Prostate gland (tissue), 2 donors: ENCODE results near the gene FOXF1. TPM values are rescaled to one million over a fixed set of nuclear protein-coding genes. Genes with fewer than 3 reads are reported as not detected.

Experiments used
- DNase-seq: peaks from one replicate; pipeline ENCODE4 v3.0.0-alpha.2; 2019; ENCODE audit warnings: low spot score
- H3K27ac ChIP-seq, 2 donors: fragments of 200-600 bp; sonication (generic); 2 replicates each; pipeline ENCODE4 v1.5.1; 2017 to 2019
- H3K27me3 ChIP-seq: fragments of 200-600 bp; sonication (generic); replicated peaks from 2 replicates; pipeline ENCODE4 v1.5.1; 2019; ENCODE audit not compliant: insufficient read depth
- H3K36me3 ChIP-seq, 2 donors: fragments of 200-600 bp; sonication (generic); 1 replicate in 1 of 2; 2 replicates in 1 of 2; pipeline versions ENCODE4 v1.5.1 to v1.8.1; 2017 to 2019
- H3K4me1 ChIP-seq: fragments of 200-600 bp; sonication (generic); replicated peaks from 2 replicates; pipeline ENCODE4 v1.5.1; 2019
- H3K4me3 ChIP-seq, 2 donors: fragments of 200-600 bp; sonication (generic); 2 replicates each; pipeline ENCODE4 v1.5.1; 2017 to 2019
- H3K9me3 ChIP-seq: fragments of 200-600 bp; sonication (generic); 2 replicates; pipeline ENCODE4 v1.5.1; 2017
- POLR2A ChIP-seq: fragments of 450-650 bp; IDR thresholded peaks from one replicate; pipeline ENCODE4 v1.6.1; 2016; ENCODE audit warnings: antibody characterized with exemption, mild to moderate bottlenecking
- POLR2AphosphoS5 ChIP-seq: sonication (generic); formaldehyde crosslinking; IDR thresholded peaks from one replicate; pipeline ENCODE4 v1.6.1; 2017; ENCODE audit warnings: antibody characterized with exemption
- WGBS: methylation state at CpG from one replicate; pipeline ENCODE4 v1.1.5; 2018; 5-methylcytosine and 5-hydroxymethylcytosine counted together
- intact Hi-C: fragments of 100-400 bp; cut with DNase I; formaldehyde crosslinking; loops from one replicate; pipeline ENCODE4 v1.14.2; 2022
- total RNA-seq, 2 donors: library from RNA; depleted of rRNA; stranded (reverse); fragments of >200 nt; gene quantifications; one replicate each; pipeline ENCODE4 v1.1.0, GENCODE V29; 2016
- TF ChIP-seq, protein P1 (sequence below), 4 experiments: fragments of 200-600 bp in 2 of 4; fragments of 450-650 bp in 2 of 4; sonication (generic) in 2 of 4; IDR thresholded peaks; 1 replicate in 3 of 4; 2 replicates in 1 of 4; pipeline ENCODE4 v1.5.1; 2016 to 2019; ENCODE audit warnings: antibody characterized with exemption in 4 of 4, mild to moderate bottlenecking in 2 of 4, moderate library complexity in 2 of 4

The FOXF1 gene
- total RNA-seq, 2 donors from 2014 or later, result 5.3 to 6.9 TPM

DNA sequence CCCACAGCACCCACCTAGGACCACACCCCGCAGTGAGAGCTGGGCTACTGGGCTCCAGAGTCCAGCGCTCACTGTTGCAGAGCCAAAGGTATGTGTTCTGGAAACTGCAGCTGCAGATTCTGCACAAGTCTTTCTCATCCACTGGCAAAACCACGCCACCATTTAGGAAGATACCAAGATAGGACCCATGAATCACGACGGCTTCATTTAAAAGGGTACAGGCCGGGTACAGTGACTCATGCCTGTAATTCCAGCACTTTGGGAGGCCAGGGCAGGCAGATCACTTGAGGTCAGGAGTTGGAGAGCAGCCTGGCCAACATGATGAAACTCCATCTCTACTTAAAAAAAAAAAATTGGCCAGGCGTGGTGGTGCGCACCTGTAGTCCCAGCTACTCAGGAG, 18.8 kb downstream of the FOXF1 start:
- Histone ChIP-seq H3K27ac (no peak overlapping the region), H3K9me3 (no peaks in the 10 kb centered on the region), H3K27me3 (no peaks in the 10 kb centered on the region), H3K36me3 (no peaks in the 10 kb centered on the region), H3K4me1 (no peaks in the 10 kb centered on the region), H3K4me3 (no peak overlapping the region)
- intact Hi-C loops, result no loop called here
- TF ChIP-seq, protein P1, sequence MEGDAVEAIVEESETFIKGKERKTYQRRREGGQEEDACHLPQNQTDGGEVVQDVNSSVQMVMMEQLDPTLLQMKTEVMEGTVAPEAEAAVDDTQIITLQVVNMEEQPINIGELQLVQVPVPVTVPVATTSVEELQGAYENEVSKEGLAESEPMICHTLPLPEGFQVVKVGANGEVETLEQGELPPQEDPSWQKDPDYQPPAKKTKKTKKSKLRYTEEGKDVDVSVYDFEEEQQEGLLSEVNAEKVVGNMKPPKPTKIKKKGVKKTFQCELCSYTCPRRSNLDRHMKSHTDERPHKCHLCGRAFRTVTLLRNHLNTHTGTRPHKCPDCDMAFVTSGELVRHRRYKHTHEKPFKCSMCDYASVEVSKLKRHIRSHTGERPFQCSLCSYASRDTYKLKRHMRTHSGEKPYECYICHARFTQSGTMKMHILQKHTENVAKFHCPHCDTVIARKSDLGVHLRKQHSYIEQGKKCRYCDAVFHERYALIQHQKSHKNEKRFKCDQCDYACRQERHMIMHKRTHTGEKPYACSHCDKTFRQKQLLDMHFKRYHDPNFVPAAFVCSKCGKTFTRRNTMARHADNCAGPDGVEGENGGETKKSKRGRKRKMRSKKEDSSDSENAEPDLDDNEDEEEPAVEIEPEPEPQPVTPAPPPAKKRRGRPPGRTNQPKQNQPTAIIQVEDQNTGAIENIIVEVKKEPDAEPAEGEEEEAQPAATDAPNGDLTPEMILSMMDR (IDR thresholded peaks at IDR 0.05), result no peak
- TF ChIP-seq POLR2AphosphoS5, result no peak
- no peak for TF ChIP-seq POLR2A
- DNase-seq, result no peak
- 86% methylated on average over 8 of the region's 8 CpGs for WGBS

DNA sequence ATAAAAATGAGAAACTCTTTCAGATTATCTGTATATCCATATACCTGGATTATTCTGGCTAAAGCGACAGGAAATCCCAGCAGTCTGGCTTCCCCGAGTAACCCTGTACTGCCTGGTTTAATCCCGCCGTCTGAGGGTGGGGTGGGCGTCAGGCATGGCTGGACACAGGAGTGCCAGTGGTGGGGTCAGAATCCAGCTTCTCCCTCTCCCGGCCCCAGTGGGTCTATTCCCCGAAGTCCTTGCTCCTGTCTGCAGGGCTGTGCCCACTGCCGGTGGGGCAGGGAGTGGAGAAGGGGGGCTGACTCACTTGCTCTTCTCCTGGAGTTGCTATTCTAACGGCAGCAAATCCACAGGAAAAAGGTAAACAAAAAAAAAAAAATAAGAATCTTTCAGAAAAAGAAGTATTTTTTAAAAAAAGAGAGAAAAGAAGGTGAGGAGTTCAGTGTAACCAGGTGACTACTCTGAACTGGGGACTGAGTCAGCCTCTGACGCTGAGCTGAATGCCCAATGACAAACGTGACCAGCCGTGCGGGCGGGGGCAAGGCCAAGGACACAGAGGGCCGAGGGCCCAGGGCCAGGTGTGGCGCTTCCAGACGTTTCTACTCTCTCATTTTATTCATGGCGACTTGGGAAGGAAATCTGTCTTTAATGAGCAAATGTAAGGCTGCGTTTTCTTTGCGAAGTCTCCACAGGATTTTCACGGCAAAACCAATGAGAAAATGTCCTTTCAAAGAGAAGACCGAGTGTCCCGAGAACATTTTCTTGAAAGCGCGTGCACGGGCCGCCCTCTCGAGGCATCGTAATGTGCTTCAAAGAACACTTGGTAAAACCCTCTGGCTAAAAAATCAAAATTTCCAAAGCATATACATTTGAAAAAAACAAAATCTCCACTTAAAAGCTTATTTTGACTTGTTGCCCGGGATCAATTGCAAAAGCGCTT, 20.2 kb downstream of the FOXF1 start:
- H3K4me1 ChIP-seq, result no peaks in the 10 kb centered on the region
- H3K27ac ChIP-seq, result peak overlapping the region in 1 of 2 donors; percentile 4
- no peaks in the 10 kb centered on the region for H3K36me3 ChIP-seq
- TF ChIP-seq POLR2A, result no peak
- no peak for TF ChIP-seq POLR2AphosphoS5
- TF ChIP-seq, protein P1 (IDR thresholded peaks at IDR 0.05), result no peak
- H3K9me3 ChIP-seq, result no peaks in the 10 kb centered on the region
- H3K27me3 ChIP-seq, result no peaks in the 10 kb centered on the region
- no peak overlapping the region for H3K4me3 ChIP-seq
- no peak for DNase-seq
- intact Hi-C loops, result no loop called here
- 81% methylated on average over 31 of the region's 31 CpGs for WGBS

DNA sequence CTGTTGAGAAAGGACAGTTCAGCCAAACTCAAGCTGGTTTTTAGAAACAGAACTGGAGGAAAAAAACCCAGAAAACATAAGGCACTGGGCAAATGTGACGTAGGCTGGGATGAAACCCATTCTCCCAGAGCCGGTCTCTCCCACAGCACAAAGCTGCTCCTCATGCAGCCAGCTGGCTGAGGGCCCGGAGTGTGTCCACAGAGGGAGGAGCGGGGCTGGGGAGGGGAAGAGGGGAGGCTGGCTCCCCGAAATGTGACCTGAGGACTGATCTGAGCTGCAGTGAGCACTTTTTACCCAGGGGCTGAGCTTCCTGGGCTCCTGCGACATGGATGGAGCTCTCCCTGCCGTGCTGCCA, 20.8 kb downstream of the FOXF1 start:
- intact Hi-C loops, result no loop called here
- Histone ChIP-seq H3K4me1 (no peaks in the 10 kb centered on the region), H3K27me3 (no peaks in the 10 kb centered on the region), H3K4me3 (no peak overlapping the region), H3K36me3 (no peaks in the 10 kb centered on the region), H3K27ac (peak overlapping the region in 1 of 2 donors; percentile 4), H3K9me3 (no peaks in the 10 kb centered on the region)
- TF ChIP-seq, protein P1 (IDR thresholded peaks at IDR 0.05), result no peak
- TF ChIP-seq POLR2AphosphoS5, result no peak
- no peak for TF ChIP-seq POLR2A
- DNase-seq, result no peak
- WGBS, result 33% methylated on average over 7 of the region's 7 CpGs

DNA sequence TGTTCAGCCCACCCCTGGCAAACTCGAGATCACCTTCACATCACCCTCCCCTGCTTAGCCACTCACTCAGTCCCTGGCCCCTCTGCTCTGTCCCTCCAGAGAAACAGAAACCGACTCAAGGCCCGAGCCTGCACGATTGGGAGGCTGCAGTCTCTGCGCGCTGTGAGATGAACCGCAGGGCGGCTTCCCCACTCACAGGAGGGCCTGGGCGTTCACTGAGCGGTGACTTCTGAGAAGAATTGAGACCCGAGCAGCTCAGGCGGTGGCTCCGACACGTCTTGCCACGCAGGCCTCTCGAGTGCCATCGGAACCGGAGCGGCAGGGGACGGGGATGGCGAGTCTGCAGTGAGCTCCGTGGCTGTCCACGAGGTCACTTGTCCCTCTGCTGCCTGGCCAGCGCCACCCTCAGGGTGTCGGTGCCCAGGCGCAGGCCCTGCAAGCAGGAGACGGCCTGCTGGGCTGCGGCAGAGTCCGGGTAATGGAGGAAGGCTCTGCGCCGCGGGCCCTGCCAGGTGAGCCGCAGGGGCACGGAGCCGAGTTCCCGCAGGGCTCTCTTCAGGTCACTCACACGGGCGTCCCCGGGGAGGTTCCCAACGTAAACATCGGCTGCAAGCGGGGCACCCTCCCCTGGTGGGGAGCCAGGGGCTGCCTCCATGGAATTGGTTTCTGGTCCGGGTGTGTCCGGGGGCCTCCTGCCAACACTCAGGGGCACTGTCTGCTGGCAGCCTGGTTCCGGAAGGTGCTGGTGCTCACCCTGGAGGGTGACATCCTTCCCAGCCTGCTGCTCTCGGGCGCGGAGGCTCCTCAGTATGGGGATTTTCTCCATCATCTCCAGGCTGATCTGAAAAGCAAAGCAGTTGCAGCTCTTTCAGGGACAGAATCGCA, 21.6 kb downstream of the FOXF1 start:
- Histone ChIP-seq H3K27me3 (no peaks in the 10 kb centered on the region), H3K27ac (peak overlapping the region in 1 of 2 donors; percentile 4), H3K9me3 (no peaks in the 10 kb centered on the region), H3K36me3 (no peaks in the 10 kb centered on the region), H3K4me3 (no peak overlapping the region), H3K4me1 (no peaks in the 10 kb centered on the region)
- 93% methylated on average over 46 of the region's 49 CpGs for WGBS
- DNase-seq, result no peak
- intact Hi-C loops, result no loop called here
- TF ChIP-seq, protein P1 (IDR thresholded peaks at IDR 0.05), result no peak
- TF ChIP-seq POLR2A (no peak), POLR2AphosphoS5 (no peak)
